Uterus (tissue), 2 donors: ENCODE measurements around the gene FUT3.

Source experiments
- CTCF ChIP-seq, 4 experiments: fragments of 200-600 bp in 2 of 4; fragments of 450-650 bp in 2 of 4; sonication (generic) in 2 of 4; IDR thresholded peaks; one replicate each; pipeline ENCODE4 v1.5.1; 2016 to 2019; ENCODE audit warnings: antibody characterized with exemption in 4 of 4, mild to moderate bottlenecking in 2 of 4, moderate library complexity in 1 of 4
- POLR2A ChIP-seq, 2 donors: fragments of 450-650 bp; IDR thresholded peaks; one replicate each; pipeline ENCODE4 v1.6.1; 2016; ENCODE audit warnings: antibody characterized with exemption in 2 of 2, mild to moderate bottlenecking in 1 of 2, moderate library complexity in 1 of 2

GRCh38 chr19:5808120-5808816 lies 43.0 kb downstream of the FUT3 start:
- TF ChIP-seq CTCF (IDR thresholded peaks at IDR 0.05) (no peak), POLR2A (IDR thresholded peaks at IDR 0.05) (no peak)
